HEK293 (cell line): ENCODE measurements around the gene BICRAL.
"Not testable (repeated sequence)": the region's sequence is repeated elsewhere in the genome, so short reads cannot be mapped to it uniquely, and the experiment has no call there.

Source experiments
- CTCF ChIA-PET: fragments of 350-600 bp; formaldehyde crosslinking; extraction: SDS; loops from one replicate; lab custom pipeline; 2021; ENCODE audit warnings: antibody characterized with exemption; lab: Yijun Ruan, JAX
- POLR2A ChIA-PET: fragments of 300-600 bp; formaldehyde crosslinking; extraction: SDS; loops from one replicate; lab custom pipeline; 2020; ENCODE audit warnings: antibody characterized with exemption, inconsistent platforms; lab: Yijun Ruan, JAX
- H3K27ac ChIP-seq: fragments of 200-500 bp; sonication (Bioruptor generic); 2 replicates; pipeline ENCODE4 v1.5.1; 2014; ENCODE audit warnings: low read depth, low read length, control low read depth, inconsistent platforms; ENCODE audit errors: extremely low read depth
- H3K36me3 ChIP-seq, 2 experiments: fragments of 200-500 bp in 1 of 2; sonication (Bioruptor generic) in 1 of 2; 1 replicate in 1 of 2; 2 replicates in 1 of 2; pipeline ENCODE4 v1.5.1; 2014 to 2017; ENCODE audit warnings: inconsistent platforms in 2 of 2, low read length in 2 of 2; ENCODE audit not compliant: control insufficient read depth in 2 of 2, insufficient read depth in 1 of 2
- H3K4me1 ChIP-seq: fragments of 200-500 bp; sonication (Bioruptor generic); 2 replicates; pipeline ENCODE4 v1.5.1; 2014; ENCODE audit warnings: mild to moderate bottlenecking, low read length, inconsistent platforms; ENCODE audit not compliant: control insufficient read depth, insufficient read depth
- H3K4me3 ChIP-seq: 2 replicates; pipeline ENCODE4 v1.5.1; 2011; ENCODE audit warnings: low read depth, mild to moderate bottlenecking, control low read depth, low read length, moderate library complexity
- H3K9me3 ChIP-seq: fragments of 200-500 bp; sonication (Bioruptor generic); 2 replicates; pipeline ENCODE4 v1.5.1; 2014; ENCODE audit warnings: low read depth, low read length, inconsistent platforms; ENCODE audit not compliant: control insufficient read depth, insufficient read depth
- KLF16 ChIP-seq: fragments of 450-650 bp; formaldehyde crosslinking; IDR thresholded peaks from 2 replicates; pipeline ENCODE4 v1.5.1; 2017; ENCODE audit warnings: missing biosample characterization, missing genetic modification characterization
- PRDM1 ChIP-seq: fragments of 450-650 bp; formaldehyde crosslinking; IDR thresholded peaks from 2 replicates; pipeline ENCODE4; 2016; ENCODE audit warnings: missing biosample characterization, missing genetic modification characterization
- SCRT2 ChIP-seq: fragments of 450-650 bp; formaldehyde crosslinking; IDR thresholded peaks from 2 replicates; pipeline ENCODE4 v1.5.1; 2016; ENCODE audit warnings: missing biosample characterization, missing genetic modification characterization
- SP3 ChIP-seq: fragments of 450-650 bp; formaldehyde crosslinking; IDR thresholded peaks from 2 replicates; pipeline ENCODE4 v1.5.1; 2016; ENCODE audit warnings: missing biosample characterization, missing genetic modification characterization
- ZBTB10 ChIP-seq: fragments of 450-650 bp; formaldehyde crosslinking; IDR thresholded peaks from 2 replicates; pipeline ENCODE4 v1.5.1; 2016; ENCODE audit warnings: missing biosample characterization, missing genetic modification characterization
- ZBTB17 ChIP-seq: fragments of 450-650 bp; formaldehyde crosslinking; IDR thresholded peaks from 2 replicates; pipeline ENCODE4 v1.5.1; 2016; ENCODE audit warnings: missing biosample characterization, missing genetic modification characterization
- ZFHX2 ChIP-seq: fragments of 450-650 bp; formaldehyde crosslinking; conservative IDR thresholded peaks from 2 replicates; pipeline ENCODE4 v1.5.1; 2016; ENCODE audit warnings: missing biosample characterization, missing genetic modification characterization
- ZNF223 ChIP-seq: fragments of 450-650 bp; formaldehyde crosslinking; IDR thresholded peaks from 2 replicates; pipeline ENCODE4 v1.5.1; 2016; ENCODE audit warnings: missing biosample characterization, missing genetic modification characterization
- ZNF433 ChIP-seq: fragments of 450-650 bp; formaldehyde crosslinking; IDR thresholded peaks from 2 replicates; pipeline ENCODE4 v1.5.1; 2016; ENCODE audit warnings: missing biosample characterization, missing genetic modification characterization, low read depth
- ZNF629 ChIP-seq: fragments of 450-650 bp; formaldehyde crosslinking; IDR thresholded peaks from 2 replicates; pipeline ENCODE4 v1.5.1; 2017; ENCODE audit warnings: missing biosample characterization, missing genetic modification characterization
- ZSCAN30 ChIP-seq: fragments of 450-650 bp; IDR thresholded peaks from 2 replicates; pipeline ENCODE4 v1.5.1; 2018; ENCODE audit warnings: missing biosample characterization, mild to moderate bottlenecking, missing genetic modification characterization, moderate library complexity

BICRAL gene

DNA sequence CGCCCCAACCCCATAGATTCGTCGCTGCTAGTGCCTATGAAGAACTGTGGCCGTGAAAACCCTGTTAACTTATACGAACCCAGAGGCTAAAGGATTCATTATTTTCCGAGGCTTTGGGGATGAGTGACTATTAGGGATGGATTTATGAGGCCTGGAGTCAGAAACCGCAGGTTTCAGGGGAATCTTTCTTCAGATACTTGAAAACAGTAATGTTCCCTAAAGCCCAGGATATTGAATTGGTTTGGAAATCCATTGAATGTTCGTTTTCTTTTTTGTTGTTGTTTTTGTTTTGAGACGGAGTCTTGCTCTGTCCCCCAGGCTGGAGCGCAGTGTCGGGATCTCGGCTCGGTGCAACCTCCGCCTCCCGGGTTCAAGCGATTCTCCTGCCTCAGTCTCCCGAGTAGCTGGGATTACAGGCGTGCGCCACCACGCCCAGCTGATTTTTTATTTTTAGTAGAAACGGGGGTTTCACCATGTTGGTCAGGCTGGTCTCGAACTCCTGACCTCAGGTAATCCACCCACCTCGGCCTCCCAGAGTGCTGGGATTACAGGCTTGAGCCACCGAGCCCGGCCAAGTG, 98.5 kb downstream of the BICRAL start:
- TF ChIP-seq ZFHX2 (tag by site-specific recombination) (peak; percentile 31; the same call in 1 of the 2 replicates), ZBTB17 (tag by site-specific recombination) (peak; percentile 66; the same call in 1 of the 2 replicates), KLF16 (0 out of 2 replicates have a peak, but pooled peaks have one; percentile 19), ZNF223 (tag by site-specific recombination) (peak; percentile 43; the same call in 1 of the 2 replicates)
- ChIA-PET POLR2A (interaction anchor here (0.5 to 5.8 kb wide), 26 partner anchors 11 to 1093 kb away, joined by 3 to 87 read pairs (median 4); partner anchors contain the start of genes BICRAL, BYSL, CNPY3 and CUL7), CTCF (interaction anchor here (0.6 to 6.2 kb wide), 5 partner anchors 21 to 1105 kb away, joined by 3 to 79 read pairs (median 5); no protein-coding TSS in a partner anchor)

DNA sequence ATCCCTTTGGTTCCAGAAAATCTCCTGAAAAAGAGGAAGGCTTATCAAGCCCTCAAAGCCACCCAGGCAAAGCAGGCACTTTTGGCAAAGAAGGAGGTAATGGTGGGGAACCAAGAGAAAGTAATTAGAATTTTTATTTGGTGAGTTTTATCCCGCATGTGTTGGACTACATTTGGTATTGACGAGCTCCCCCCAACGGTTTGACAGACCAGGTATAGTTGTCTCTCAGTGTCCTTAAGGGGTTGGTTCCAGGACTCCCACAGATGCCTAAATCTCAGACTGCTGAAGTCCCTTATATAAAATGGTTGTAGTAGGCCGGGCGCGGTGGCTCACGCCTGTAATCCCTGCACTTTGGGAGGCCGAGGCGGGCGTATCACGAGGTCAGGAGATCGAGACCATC, 99.0 kb downstream of the BICRAL start:
- POLR2A ChIA-PET = interaction anchor here (0.7 to 5.8 kb wide), 3 partner anchors 10 to 135 kb away, joined by 3 to 87 read pairs (median 17); partner anchors contain the start of genes BICRAL and TBCC
- Histone ChIP-seq H3K36me3 (peaks cover 46 to 48% of the 10 kb centered on the region in 2 experiments), H3K27ac (peak overlapping the region; percentile 99), H3K4me3 (peak overlapping the region; percentile 95)
- H3K4me1 ChIP-seq, H3K9me3 ChIP-seq: not testable (repeated sequence)
- CTCF ChIA-PET = interaction anchor here (0.6 to 1.1 kb wide), 5 partner anchors 10 to 1105 kb away, joined by 3 to 4 read pairs (median 3); a partner anchor contains a TSS

More for the DNA sequence above, 98.5 kb downstream of the BICRAL start:
- peak overlapping the region; percentile 95 for H3K4me3 ChIP-seq
- H3K9me3 ChIP-seq, H3K4me1 ChIP-seq: not testable (repeated sequence)
- H3K36me3 ChIP-seq = peaks cover 42 to 43% of the 10 kb centered on the region in 2 experiments
- H3K27ac ChIP-seq = peak overlapping the region; percentile 99

DNA sequence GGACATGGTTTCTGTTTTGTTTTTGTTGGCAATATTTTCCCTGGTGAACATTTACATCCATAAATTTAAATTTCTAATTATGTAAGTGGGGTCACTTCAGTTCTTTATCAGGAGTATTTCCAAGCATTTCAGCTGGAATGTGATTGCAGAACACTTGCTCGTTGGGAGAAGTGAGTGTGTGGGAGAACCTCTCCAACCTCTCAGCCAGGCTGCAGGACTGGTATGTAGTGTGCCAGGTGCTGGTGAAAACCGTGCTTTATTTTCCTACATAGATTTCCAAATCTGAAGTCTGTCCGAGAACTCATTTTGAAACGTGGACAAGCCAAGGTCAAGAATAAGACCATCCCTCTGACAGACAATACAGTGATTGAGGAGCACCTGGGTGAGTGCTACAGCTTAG, 103.8 kb downstream of the BICRAL start:
- no peak overlapping the region for H3K4me3 ChIP-seq
- no peak for TF ChIP-seq ZNF629 (tag by site-specific recombination)
- POLR2A ChIA-PET = no interaction called here
- no peaks in the 10 kb centered on the region for H3K4me1 ChIP-seq
- no peaks in the 10 kb centered on the region for H3K9me3 ChIP-seq
- CTCF ChIA-PET = interaction anchor here (0.5 to 1.7 kb wide), 3 partner anchors 16 to 301 kb away, joined by 3 to 4 read pairs (median 3); no protein-coding TSS in a partner anchor
- H3K27ac ChIP-seq = no peak overlapping the region
- peaks cover 43 to 71% of the 10 kb centered on the region in 2 experiments for H3K36me3 ChIP-seq

- not testable (repeated sequence) for H3K27ac ChIP-seq, H3K9me3 ChIP-seq, H3K4me3 ChIP-seq
- ChIA-PET CTCF (interaction anchor here (0.6 to 0.7 kb wide), 2 partner anchors 628 to 1567 kb away, joined by 3 read pairs; no protein-coding TSS in a partner anchor), POLR2A (interaction anchor here (0.8 kb wide), 1 partner anchor 9 kb away, joined by 3 read pairs; the partner anchor contains the start of gene RPL7L1)
- peaks cover 20 to 50% of the 10 kb centered on the region in 2 experiments for H3K36me3 ChIP-seq
- TF ChIP-seq ZBTB17 (tag by site-specific recombination) = peak; percentile 86
- TF ChIP-seq, all 188 proteins: peak for 1; not testable (repeated sequence) for 187
- H3K4me1 ChIP-seq = not testable (repeated sequence)
Observed at GRCh38 chr6:42888201-42888600, 106.3 kb downstream of the BICRAL start.

GRCh38 chr6:42889815-42890214, 108.0 kb downstream of the BICRAL start:
- no peaks in the 10 kb centered on the region for H3K9me3 ChIP-seq
- H3K4me3 ChIP-seq = peak overlapping the region; percentile 66
- ChIA-PET CTCF (interaction anchor here (0.5 to 3.5 kb wide), 5 partner anchors 11 to 363 kb away, joined by 3 to 31 read pairs (median 3); partner anchors contain the start of gene RPL7L1), POLR2A (interaction anchor here (0.9 to 5.5 kb wide), 8 partner anchors 10 to 480 kb away, joined by 3 to 87 read pairs (median 6); partner anchors contain the start of genes BICRAL, RPL7L1, TBCC and UBR2)
- no peak for TF ChIP-seq SP3 (tag by site-specific recombination)
- TF ChIP-seq ZBTB10 (tag by site-specific recombination) = no peak
- peak; percentile 77 for TF ChIP-seq SCRT2 (tag by site-specific recombination)
- TF ChIP-seq ZNF433 = 0 out of 2 replicates have a peak, but pooled peaks have one; percentile 29
- no peak for TF ChIP-seq ZSCAN30 (tag by site-specific recombination)
- peak; percentile 32; the same call in 1 of the 2 replicates for TF ChIP-seq PRDM1 (tag by site-specific recombination)
- H3K36me3 ChIP-seq = peaks cover 10 to 34% of the 10 kb centered on the region in 2 experiments
- no peaks in the 10 kb centered on the region for H3K4me1 ChIP-seq
- H3K27ac ChIP-seq = peak overlapping the region; percentile 94
